Lower leg skin (tissue), 3 donors: ENCODE data around the gene TRUB2.

Experiments used
- POLR2A ChIP-seq, 2 donors: fragments of 450-650 bp; IDR thresholded peaks; one replicate each; pipeline ENCODE4 v1.6.1; 2016 to 2017; ENCODE audit warnings: antibody characterized with exemption in 2 of 2, mild to moderate bottlenecking in 1 of 2, moderate library complexity in 1 of 2
- TF ChIP-seq, protein P1 (sequence below), 3 donors: fragments of 450-650 bp; IDR thresholded peaks; one replicate each; pipeline ENCODE4 v1.5.1; 2016; ENCODE audit warnings: antibody characterized with exemption in 3 of 3, mild to moderate bottlenecking in 3 of 3, moderate library complexity in 2 of 3

DNA sequence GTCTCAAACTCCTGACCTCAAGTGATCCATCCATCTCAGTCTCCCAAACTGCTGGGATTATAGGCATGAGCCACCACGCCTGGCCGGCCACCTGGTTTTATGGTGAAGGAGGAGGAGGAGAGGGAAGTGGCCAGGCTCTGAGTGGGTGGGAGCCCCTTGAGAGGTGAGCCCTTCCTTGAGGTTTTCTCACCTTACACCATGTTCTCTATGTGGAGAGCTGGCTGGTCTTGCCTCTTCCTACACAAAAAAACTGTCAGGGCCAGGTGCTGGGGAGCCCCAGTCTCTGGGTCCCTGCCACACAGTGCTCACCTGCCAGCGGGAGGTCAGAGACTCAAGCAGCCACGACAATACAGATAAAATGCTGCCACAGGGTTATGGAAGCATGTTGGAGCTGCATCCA lies 28.1 kb downstream of the TRUB2 start:
- TF ChIP-seq, protein P1, sequence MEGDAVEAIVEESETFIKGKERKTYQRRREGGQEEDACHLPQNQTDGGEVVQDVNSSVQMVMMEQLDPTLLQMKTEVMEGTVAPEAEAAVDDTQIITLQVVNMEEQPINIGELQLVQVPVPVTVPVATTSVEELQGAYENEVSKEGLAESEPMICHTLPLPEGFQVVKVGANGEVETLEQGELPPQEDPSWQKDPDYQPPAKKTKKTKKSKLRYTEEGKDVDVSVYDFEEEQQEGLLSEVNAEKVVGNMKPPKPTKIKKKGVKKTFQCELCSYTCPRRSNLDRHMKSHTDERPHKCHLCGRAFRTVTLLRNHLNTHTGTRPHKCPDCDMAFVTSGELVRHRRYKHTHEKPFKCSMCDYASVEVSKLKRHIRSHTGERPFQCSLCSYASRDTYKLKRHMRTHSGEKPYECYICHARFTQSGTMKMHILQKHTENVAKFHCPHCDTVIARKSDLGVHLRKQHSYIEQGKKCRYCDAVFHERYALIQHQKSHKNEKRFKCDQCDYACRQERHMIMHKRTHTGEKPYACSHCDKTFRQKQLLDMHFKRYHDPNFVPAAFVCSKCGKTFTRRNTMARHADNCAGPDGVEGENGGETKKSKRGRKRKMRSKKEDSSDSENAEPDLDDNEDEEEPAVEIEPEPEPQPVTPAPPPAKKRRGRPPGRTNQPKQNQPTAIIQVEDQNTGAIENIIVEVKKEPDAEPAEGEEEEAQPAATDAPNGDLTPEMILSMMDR (IDR thresholded peaks at IDR 0.05), result no peak
- TF ChIP-seq POLR2A (IDR thresholded peaks at IDR 0.05), result no peak
